Measurements from ENCODE around the gene HDAC4.

HDAC4 gene

DNA sequence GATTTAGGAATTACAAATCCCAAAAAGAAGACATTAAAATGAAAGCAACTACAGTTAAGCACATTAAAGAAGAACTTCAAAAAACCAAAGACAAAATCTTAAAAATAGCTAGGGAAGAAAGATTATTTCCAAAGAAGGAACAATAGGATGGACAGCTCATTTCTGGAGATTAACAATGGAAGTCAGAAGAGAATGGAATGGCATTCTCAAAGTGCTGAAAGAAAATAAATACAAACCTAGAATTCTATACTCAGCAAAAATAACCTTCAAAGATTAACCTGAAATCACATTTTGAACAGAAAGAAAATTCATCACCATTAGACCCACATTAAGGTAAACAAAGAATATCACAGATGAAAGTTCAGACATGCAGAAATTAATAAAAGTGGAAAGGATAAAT is 229.2 kb downstream of the HDAC4 start:
- Histone ChIP-seq H3K36me3 (ENCODE audit: insufficient read depth, insufficient read length, low read length) (peaks cover 14% of the 10 kb centered on the region), H3K9me3 (ENCODE audit: insufficient read depth, low read length) (peaks cover 24% of the 10 kb centered on the region), H3K4me3 (ENCODE audit: insufficient read length, low read depth) (no peak overlapping the region), H3K27me3 (ENCODE audit: insufficient read depth, insufficient read length) (no peaks in the 10 kb centered on the region), H3K4me1 (ENCODE audit: insufficient read depth, insufficient read length) (no peaks in the 10 kb centered on the region), H3K9ac (ENCODE audit: insufficient read length, low read depth) (no peak overlapping the region)
- no peak for DNase-seq (ENCODE audit: low read depth, low spot score)
- no peak for TF ChIP-seq ZNF274 (IDR thresholded peaks at IDR 0.05; ENCODE audit: low read depth, low read length)
- no peak for TF ChIP-seq YY1 (IDR thresholded peaks at IDR 0.05; ENCODE audit: insufficient read depth, insufficient read length)
- TF ChIP-seq SUZ12 (IDR thresholded peaks at IDR 0.05; ENCODE audit: extremely low read depth, insufficient read depth, insufficient read length) = no peak

DNA sequence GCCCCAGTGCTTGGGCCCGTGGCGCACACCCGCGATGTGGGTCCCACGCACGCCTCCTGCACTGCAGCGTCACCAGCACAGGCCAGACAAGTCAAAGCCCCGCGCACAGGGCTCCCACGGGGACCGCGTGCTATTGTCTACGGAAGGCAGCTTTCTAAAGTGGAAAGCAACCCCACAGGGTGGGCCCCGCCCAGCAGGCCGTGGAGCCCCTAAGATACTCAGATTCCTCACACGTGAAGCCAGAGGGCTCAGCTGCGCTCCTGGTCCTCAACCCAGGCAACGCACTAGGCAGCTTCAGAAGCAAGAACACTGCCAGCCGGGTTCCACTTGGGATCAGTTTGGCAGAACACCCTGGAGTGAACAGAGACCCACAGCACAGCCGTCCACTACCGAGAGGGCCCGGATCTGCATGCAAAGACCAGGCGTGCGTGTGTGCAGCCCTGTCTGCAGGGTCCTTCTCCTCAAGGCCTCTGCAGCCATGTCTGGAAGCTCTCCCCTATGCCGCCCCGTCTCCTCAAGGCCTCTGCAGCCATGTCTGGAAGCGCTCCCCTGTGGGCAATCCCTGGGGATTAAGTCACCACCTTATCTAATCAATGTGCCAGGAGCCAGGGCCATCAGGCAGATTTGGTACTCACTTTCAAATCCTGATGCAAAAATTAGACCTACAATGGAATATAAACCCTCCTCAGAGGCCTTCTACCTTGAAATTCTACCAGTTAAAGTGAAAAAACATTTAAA is 231.3 kb downstream of the HDAC4 start:
- TF ChIP-seq ZNF274 (IDR thresholded peaks at IDR 0.05; ENCODE audit: low read depth, low read length) = no peak
- no peak for TF ChIP-seq SUZ12 (IDR thresholded peaks at IDR 0.05; ENCODE audit: extremely low read depth, insufficient read depth, insufficient read length)
- TF ChIP-seq YY1 (IDR thresholded peaks at IDR 0.05; ENCODE audit: insufficient read depth, insufficient read length) = no peak
- Histone ChIP-seq H3K9me3 (ENCODE audit: insufficient read depth, low read length) (peaks cover 24% of the 10 kb centered on the region), H3K9ac (ENCODE audit: insufficient read length, low read depth) (no peak overlapping the region), H3K4me1 (ENCODE audit: insufficient read depth, insufficient read length) (no peaks in the 10 kb centered on the region), H3K4me3 (ENCODE audit: insufficient read length, low read depth) (no peak overlapping the region), H3K36me3 (ENCODE audit: insufficient read depth, insufficient read length, low read length) (peaks cover 5% of the 10 kb centered on the region), H3K27me3 (ENCODE audit: insufficient read depth, insufficient read length) (no peaks in the 10 kb centered on the region)
- DNase-seq (ENCODE audit: low read depth, low spot score) = no peak

DNA sequence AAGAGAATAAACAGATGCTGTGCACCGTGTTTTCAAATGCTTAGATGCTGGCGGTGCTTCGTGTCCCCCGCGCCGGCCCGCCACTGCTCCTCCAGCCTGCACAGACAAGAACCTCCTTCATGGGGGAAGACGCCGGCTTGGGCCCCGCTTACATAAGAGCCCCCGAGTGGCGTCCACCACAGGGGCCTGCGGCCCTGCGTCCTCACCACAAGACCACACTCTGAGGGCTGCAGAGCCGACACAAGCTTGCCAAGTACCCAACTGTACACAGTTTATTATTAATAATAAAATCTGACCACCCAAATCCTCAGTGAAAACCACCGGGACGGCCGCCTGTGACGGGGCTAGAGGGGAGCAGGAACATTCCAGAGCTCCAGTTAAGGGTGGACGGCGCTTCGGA is 232.2 kb downstream of the HDAC4 start:
- no peak for DNase-seq (ENCODE audit: low read depth, low spot score)
- Histone ChIP-seq H3K4me3 (ENCODE audit: insufficient read length, low read depth) (no peak overlapping the region), H3K9me3 (ENCODE audit: insufficient read depth, low read length) (peaks cover 24% of the 10 kb centered on the region), H3K4me1 (ENCODE audit: insufficient read depth, insufficient read length) (no peaks in the 10 kb centered on the region), H3K9ac (ENCODE audit: insufficient read length, low read depth) (no peak overlapping the region), H3K36me3 (ENCODE audit: insufficient read depth, insufficient read length, low read length) (peaks cover 6% of the 10 kb centered on the region), H3K27me3 (ENCODE audit: insufficient read depth, insufficient read length) (no peaks in the 10 kb centered on the region)
- no peak for TF ChIP-seq YY1 (IDR thresholded peaks at IDR 0.05; ENCODE audit: insufficient read depth, insufficient read length)
- TF ChIP-seq ZNF274 (IDR thresholded peaks at IDR 0.05; ENCODE audit: low read depth, low read length) = no peak
- TF ChIP-seq SUZ12 (IDR thresholded peaks at IDR 0.05; ENCODE audit: extremely low read depth, insufficient read depth, insufficient read length) = no peak

DNA sequence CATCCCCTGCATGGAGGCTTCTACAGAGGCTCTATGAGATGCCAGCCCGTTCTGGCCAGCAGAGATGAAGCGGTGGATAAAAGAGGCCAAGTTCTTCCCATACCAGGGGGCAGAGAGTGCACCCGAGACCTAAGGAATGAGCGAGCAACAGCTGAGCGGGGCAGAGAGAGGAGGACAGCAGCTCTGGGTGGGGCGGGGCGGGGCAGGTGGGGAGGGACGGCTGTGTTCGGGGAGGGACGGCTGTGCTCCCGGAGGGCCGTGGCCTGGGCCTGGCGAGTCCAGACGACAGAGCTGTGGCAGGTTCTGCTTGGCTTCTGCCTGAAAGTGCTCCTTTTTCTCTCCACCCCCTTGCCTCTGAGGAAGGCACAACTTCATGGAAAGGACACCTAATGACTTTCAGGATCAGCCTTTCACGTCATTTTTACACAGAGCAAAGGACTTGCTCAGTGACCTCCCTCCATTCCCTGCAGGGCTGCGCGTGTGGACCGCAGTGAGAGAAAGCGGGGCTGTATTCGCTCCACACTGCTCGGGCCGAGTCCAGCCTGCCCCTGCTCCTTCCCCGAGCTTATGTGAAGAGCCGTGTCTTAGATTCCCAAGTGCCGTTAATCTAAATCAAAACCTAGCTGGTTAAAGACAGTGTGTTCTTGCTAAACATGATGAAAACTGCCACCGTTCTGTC is 232.9 kb downstream of the HDAC4 start:
- Histone ChIP-seq H3K27me3 (ENCODE audit: insufficient read depth, insufficient read length) (no peaks in the 10 kb centered on the region), H3K9me3 (ENCODE audit: insufficient read depth, low read length) (peaks cover 23% of the 10 kb centered on the region), H3K36me3 (ENCODE audit: insufficient read depth, insufficient read length, low read length) (peaks cover 12% of the 10 kb centered on the region), H3K4me3 (ENCODE audit: insufficient read length, low read depth) (no peak overlapping the region), H3K9ac (ENCODE audit: insufficient read length, low read depth) (no peak overlapping the region), H3K4me1 (ENCODE audit: insufficient read depth, insufficient read length) (peaks cover 3% of the 10 kb centered on the region)
- no peak for DNase-seq (ENCODE audit: low read depth, low spot score)
- TF ChIP-seq SUZ12 (IDR thresholded peaks at IDR 0.05; ENCODE audit: extremely low read depth, insufficient read depth, insufficient read length) (no peak), YY1 (IDR thresholded peaks at IDR 0.05; ENCODE audit: insufficient read depth, insufficient read length) (no peak), ZNF274 (IDR thresholded peaks at IDR 0.05; ENCODE audit: low read depth, low read length) (no peak)

DNA sequence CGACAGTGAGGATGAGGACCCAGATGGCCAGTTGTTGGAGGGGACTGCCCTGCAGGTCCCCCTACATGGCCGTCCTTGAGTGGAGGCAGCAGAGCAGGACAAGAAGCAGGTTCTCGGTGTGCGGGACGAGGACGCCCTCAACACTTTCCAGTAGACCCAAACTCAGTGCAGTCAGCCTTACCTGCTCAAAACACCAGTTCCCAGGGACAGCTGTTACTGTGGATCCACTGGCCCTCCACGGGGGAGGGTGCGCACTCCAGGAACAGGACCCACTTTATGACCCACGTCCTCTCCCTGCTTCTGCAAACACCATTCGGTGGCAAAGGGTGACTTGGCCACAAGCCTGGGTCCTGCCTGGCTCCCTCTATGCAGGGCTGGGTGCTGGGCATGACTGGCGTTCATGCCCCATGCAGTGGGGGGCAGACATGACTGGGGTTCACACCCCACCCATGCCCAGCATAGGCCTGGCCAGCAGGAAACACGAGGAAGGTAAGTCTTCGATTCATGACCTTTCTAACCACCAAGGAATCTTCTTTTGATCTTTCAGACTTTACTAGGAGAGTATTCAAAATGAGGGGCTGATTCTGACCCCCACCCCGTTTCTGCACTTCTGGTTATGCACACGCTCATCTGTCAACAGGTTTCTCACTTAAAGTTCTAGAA is 233.7 kb downstream of the HDAC4 start:
- Histone ChIP-seq H3K4me3 (ENCODE audit: insufficient read length, low read depth) (no peak overlapping the region), H3K36me3 (ENCODE audit: insufficient read depth, insufficient read length, low read length) (peaks cover 19% of the 10 kb centered on the region), H3K9me3 (ENCODE audit: insufficient read depth, low read length) (peaks cover 16% of the 10 kb centered on the region), H3K9ac (ENCODE audit: insufficient read length, low read depth) (no peak overlapping the region), H3K27me3 (ENCODE audit: insufficient read depth, insufficient read length) (no peaks in the 10 kb centered on the region), H3K4me1 (ENCODE audit: insufficient read depth, insufficient read length) (peaks cover 3% of the 10 kb centered on the region)
- no peak for DNase-seq (ENCODE audit: low read depth, low spot score)
- TF ChIP-seq SUZ12 (IDR thresholded peaks at IDR 0.05; ENCODE audit: extremely low read depth, insufficient read depth, insufficient read length) (no peak), ZNF274 (IDR thresholded peaks at IDR 0.05; ENCODE audit: low read depth, low read length) (no peak), YY1 (IDR thresholded peaks at IDR 0.05; ENCODE audit: insufficient read depth, insufficient read length) (no peak)

DNA sequence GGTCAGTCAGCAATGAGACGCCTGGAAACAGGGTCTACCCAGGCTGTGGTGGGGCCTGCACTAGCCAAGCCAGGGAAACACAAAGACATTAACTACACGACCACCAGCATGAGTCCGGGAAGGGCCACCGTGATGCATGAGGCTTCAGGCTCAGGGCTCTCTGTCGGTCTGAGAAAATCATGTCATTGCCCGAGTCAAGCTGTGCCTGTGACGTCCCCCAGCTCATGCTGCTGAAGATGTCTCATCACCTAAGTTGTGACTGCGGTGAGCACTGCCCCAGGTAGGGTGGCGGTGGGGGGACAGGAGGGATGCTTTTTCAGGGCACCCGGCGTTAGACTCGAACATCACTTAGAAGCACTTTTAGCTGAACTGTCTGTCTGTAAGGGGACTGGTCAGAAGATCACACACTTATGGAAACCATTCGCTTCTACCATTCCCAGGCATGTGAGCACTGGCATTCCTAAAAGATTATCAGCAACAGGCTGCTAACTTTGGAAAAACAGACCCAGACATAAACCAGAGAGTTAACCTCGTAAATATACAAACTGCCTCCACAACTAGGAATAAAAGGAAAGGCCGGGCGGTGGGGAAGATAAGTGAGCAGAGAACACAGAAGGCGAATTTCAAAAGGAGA is 234.5 kb downstream of the HDAC4 start:
- Histone ChIP-seq H3K4me3 (ENCODE audit: insufficient read length, low read depth) (no peak overlapping the region), H3K27me3 (ENCODE audit: insufficient read depth, insufficient read length) (no peaks in the 10 kb centered on the region), H3K9me3 (ENCODE audit: insufficient read depth, low read length) (peaks cover 8% of the 10 kb centered on the region), H3K4me1 (ENCODE audit: insufficient read depth, insufficient read length) (peaks cover 3% of the 10 kb centered on the region), H3K36me3 (ENCODE audit: insufficient read depth, insufficient read length, low read length) (peaks cover 25% of the 10 kb centered on the region), H3K9ac (ENCODE audit: insufficient read length, low read depth) (no peak overlapping the region)
- no peak for DNase-seq (ENCODE audit: low read depth, low spot score)
- TF ChIP-seq ZNF274 (IDR thresholded peaks at IDR 0.05; ENCODE audit: low read depth, low read length) (no peak), YY1 (IDR thresholded peaks at IDR 0.05; ENCODE audit: insufficient read depth, insufficient read length) (no peak), SUZ12 (IDR thresholded peaks at IDR 0.05; ENCODE audit: extremely low read depth, insufficient read depth, insufficient read length) (no peak)
